HG03139 (cell line): ENCODE results near the gene TUBB8.
"Not testable (repeated sequence)": the region's sequence is repeated elsewhere in the genome, so short reads cannot be mapped to it uniquely, and the experiment has no call there.

Experiments used
- ATAC-seq: cut with Tn5 transposase; IDR thresholded peaks from one replicate; pipeline ENCODE4 v1.9.1; 2021; ENCODE audit not compliant: unreplicated experiment

TUBB8 gene

GRCh38 chr10:49926-50325, 830 bp upstream of the TUBB8 start:
- not testable (repeated sequence) for ATAC-seq

- ATAC-seq: not testable (repeated sequence)
Measured at GRCh38 chr10:47864-48263, 1.2 kb downstream of the TUBB8 start.

- not testable (repeated sequence) for ATAC-seq
Measured at GRCh38 chr10:13315-13635, 35.8 kb downstream of the TUBB8 start.

- ATAC-seq: not testable (repeated sequence)
Measured at GRCh38 chr10:12444-13314, 36.4 kb downstream of the TUBB8 start.

GRCh38 chr10:11260-11659, 37.8 kb downstream of the TUBB8 start:
- ATAC-seq: not testable (repeated sequence)

- ATAC-seq: not testable (repeated sequence)
Measured at GRCh38 chr10:10261-10971, 38.7 kb downstream of the TUBB8 start.
